Right lobe of liver (tissue), 4 donors: ENCODE measurements around the gene MAST4.

Source experiments
- CTCF ChIP-seq, 4 donors: fragments of 200-600 bp in 3 of 4; fragments of 450-650 bp in 1 of 4; IDR thresholded peaks; one replicate each; pipeline versions ENCODE4 v1.5.1 to v1.8.0; 2016 to 2022; ENCODE audit warnings: antibody characterized with exemption in 4 of 4, mild to moderate bottlenecking in 2 of 4
- POLR2A ChIP-seq: fragments of 450-650 bp; IDR thresholded peaks from one replicate; pipeline ENCODE4 v1.6.1; 2017; ENCODE audit warnings: antibody characterized with exemption, mild to moderate bottlenecking
- donor health status: DM: no; HTN: no; CAD: no.
- donor health status: DM: no; HTN: no; CAD: no.
- donor health status: DM: no; HTN: yes; CAD: no.

GRCh38 chr5:66867618-66868322 is 271.6 kb downstream of the MAST4 start:
- TF ChIP-seq POLR2A, result no peak
- TF ChIP-seq CTCF (IDR thresholded peaks at IDR 0.05), result no peak
